NCI-H1092 treated with DMSO at 0.1 percent for 48 hours (cell line): ENCODE data around the gene BTBD16.
A peak's percentile ranks its signal among the peaks of the same experiment; 100 is the strongest.

Experiments used
- DNase-seq: peaks from one replicate; lab custom pipeline; 2025; lab: John Stamatoyannopoulos, UW

BTBD16 gene

DNA sequence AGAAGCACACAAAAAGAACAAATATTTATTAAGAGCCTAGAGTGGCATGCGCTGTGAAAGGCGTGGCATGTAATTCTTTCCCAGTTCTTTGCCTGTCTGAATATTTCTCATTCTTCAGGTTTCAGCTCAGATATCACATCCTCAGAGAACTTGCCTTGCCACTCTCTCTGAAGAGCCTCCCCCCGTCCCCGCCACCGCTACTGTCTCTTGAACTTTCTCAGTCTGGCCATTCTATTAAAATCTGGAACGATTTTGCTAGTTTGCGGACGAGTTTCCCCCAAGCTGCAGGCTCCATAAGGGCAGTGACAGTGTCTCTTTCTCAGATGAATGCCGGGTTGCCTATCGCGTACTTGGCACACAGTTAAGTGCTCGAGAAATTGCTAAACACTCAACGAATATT is 102.6 kb downstream of the BTBD16 start:
- no peak for DNase-seq

DNA sequence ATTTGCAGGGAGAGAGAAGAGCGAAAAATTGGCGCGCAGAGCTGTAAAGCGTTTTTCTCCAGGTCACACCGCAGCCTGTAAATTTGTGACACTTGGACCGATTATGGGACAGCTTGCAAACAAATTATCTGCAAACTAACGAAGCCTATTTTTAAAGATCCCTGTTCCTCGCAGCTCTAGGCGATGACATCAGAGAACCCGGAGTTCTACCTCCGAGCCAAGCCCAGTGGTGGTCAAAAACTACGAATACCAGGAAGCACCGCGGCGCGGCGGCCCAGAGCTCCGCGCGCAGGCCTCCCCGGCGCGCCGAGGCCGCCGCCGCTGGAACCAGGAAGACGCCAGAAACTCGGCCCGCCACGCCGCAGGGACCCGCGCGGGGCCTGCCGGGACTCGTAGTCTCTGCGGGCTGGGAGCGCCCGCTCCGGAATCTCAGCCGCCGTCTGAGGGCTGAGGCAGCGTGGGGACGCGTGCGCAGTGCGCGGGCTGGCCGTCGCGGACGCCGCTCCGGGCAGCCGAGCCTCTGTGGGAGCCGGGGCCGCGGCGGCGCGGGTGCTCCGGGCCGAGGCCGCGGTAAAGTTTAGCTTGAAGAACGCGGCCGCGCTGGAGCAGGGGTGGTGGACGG is 103.3 kb downstream of the BTBD16 start, which contains the start of gene PLEKHA1:
Gene PLEKHA1 (plus strand): TSS at position 472 of the 622 bp plus-strand sequence. CDS start 18,493 bp downstream, outside the sequence.
- peak; percentile 83 for DNase-seq

- DNase-seq = peak; percentile 24
Observed at GRCh38 chr10:122374859-122375678, 104.0 kb downstream of the BTBD16 start.

GRCh38 chr10:122375679-122376160 is 104.6 kb downstream of the BTBD16 start:
- no peak for DNase-seq

DNA sequence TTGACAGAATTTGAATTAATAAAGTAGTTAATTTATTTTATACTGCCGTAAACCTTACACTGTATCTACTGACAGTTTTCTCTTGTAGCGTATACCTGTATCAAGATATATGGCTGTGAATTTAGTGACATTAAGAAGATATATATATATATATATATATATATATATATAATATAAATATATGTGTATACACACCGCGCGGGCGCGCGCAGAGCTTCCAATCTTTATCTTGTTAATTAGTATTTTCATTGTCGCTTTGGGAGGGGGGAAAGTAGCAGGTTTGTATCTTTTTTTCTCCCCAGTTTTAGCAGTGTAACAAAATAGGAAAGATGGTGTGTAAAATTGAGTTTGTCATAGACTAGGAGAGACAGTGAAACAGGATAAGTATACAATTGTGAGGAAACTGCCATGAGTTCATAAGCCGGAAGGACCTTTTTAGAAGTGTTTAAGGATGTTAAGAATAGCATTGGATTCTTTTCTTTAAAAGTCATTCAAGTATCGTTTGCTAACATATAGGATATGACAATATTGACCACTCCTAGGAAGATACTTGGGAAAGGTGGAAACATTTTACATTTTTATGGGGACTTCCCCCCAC is 105.4 kb downstream of the BTBD16 start:
- no peak for DNase-seq

GRCh38 chr10:122379041-122379440 is 107.9 kb downstream of the BTBD16 start:
- no peak for DNase-seq

DNA sequence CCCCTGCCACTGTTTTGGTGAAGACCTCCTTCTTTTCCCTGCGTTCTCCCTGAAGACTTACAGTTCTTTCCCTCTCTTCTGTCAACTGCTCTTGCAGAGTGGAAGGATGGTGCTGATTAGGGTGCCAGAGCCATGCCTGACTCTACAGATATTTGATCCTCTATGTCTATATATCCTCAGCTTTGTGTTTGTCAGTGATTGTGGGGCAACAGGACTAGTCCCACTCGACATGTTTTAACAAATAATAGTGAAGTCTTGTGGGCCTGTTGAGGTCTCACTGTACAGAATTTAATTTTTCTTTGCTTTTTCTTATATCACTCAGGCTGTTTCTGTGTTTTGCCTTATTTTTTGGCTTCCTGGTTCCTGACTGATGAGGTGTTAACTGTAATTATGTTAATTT is 108.4 kb downstream of the BTBD16 start:
- DNase-seq = no peak

DNA sequence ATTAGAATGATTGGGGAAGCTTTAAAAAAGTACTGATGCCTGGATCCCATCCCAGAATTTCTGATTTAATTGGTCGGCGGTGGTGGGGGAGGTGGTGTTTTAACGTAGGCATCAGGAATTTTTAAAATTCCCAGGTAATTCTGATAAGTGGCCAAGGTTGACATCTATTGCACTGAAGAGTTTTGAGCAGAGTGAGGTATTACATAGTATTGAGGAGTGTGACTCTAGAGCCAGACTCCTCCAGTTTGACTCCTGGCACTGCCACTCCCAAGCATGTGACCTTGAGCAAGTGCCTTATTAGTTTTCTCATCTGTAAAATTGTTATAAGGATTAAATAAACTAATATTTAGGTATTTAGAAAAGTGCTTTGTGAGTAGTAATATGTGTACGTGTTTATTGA is 109.6 kb downstream of the BTBD16 start:
- DNase-seq = no peak

GRCh38 chr10:122381680-122382079 is 110.6 kb downstream of the BTBD16 start:
- no peak for DNase-seq

- DNase-seq = no peak
Observed at GRCh38 chr10:122386514-122386913, 115.4 kb downstream of the BTBD16 start.

GRCh38 chr10:122387572-122387971 is 116.5 kb downstream of the BTBD16 start:
- DNase-seq = no peak
